NCI-H2227 treated with DMSO at 0.1 percent for 48 hours (cell line): ENCODE measurements around the gene GATAD2B.
"Not testable (repeated sequence)": the region's sequence is repeated elsewhere in the genome, so short reads cannot be mapped to it uniquely, and the experiment has no call there.

Source experiments
- DNase-seq: peaks from one replicate; lab custom pipeline; 2025; lab: John Stamatoyannopoulos, UW

The GATAD2B gene

GRCh38 chr1:153776845-153777370, 145.9 kb downstream of the GATAD2B start:
- no peak for DNase-seq

DNA sequence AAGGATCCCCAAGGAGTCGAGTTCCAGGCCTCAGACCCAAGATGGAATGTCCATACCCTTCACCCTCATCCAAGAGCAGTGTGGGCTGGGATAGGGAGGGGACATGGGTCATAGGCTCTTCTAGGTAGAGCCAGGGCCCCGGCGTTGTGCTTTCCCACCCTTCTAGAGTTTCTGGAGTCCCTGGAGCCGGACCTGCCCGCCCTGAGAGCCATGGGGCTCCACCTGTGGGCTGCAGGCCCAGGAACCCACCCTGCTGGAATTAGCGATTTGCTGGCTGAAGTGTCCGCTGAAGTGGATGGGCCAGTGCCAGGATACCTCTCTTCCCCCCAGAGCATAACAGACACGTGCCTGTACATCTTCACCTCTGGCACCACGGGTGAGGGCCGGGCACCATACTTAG, 146.4 kb downstream of the GATAD2B start:
- no peak for DNase-seq

- DNase-seq: peak; percentile 69
These were observed 147.1 kb downstream of the GATAD2B start for GRCh38 chr1:153775458-153776327.

GRCh38 chr1:153774780-153775457, 147.9 kb downstream of the GATAD2B start, which contains the start of gene SLC27A3:
Gene SLC27A3, plus strand, starts transcription at chr1:153775407. Its CDS starts 91 bp downstream, at chr1:153775498.
- DNase-seq: peak; percentile 69

DNA sequence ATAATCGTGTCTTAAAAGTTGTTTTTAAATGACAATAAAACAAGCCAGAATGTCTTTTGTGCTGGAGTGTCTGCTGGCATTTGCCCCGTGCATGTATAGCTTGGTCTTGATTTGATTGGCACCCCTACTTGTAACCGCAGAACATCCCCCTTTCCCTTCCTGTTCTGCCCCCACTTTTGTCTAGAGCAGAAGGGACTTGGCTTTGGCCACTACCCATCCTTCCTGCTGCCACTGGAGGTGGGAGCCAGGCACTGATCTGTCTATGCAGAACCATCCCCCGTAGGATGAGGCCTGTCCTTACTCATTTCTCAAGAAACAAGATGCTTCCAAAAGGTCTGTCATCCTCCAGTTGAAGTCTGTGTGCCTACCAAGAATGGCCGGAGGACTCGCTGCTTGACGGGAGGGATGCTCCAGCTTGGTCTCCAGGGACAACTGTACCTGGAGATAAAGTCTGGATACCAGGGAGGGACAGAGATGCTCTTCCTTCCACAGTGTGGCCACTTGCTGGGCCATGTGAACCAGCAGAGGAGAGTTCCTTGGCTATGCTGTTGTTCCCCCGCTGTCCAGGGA, 148.7 kb downstream of the GATAD2B start:
- DNase-seq: no peak

DNA sequence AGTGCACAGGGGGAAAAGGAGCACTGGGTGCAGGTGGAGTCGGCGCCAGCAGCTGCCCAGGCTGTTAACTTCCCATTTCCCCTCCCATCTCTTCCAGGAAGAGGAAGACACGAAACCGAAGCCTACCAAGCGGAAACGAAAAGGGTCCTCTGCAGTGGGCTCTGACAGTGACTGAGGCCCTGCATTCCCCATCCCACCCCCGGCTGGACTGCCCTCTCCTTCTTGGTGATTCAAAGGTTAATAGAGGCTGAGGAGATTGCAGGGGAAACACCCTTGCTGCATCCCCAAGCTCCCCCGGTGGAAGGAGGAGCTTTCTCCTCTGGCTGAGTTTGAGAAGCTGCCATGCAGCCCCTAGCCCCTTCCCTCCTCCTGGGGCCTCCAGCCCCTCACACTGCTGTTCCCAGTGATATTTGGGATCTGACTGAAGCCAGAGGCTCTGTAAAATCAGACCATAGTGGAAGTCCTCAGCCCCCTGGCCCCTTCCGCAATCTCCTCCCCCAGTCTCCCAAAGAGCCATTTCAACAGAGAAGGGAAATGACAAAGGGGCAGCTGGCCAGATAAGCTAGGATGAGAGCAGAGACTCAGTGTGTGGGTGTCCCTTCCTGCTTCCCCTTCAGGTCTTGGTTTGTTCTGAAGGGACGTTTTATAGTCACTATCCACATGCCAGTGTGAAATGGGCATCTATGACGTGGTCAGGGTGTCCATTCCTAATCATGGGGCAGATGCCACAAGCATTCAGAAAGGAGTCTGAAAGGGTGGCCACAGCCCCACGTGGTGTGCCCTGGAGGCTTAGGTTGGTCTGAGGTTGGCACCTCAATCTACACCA, 149.5 kb downstream of the GATAD2B start:
- no peak for DNase-seq

DNA sequence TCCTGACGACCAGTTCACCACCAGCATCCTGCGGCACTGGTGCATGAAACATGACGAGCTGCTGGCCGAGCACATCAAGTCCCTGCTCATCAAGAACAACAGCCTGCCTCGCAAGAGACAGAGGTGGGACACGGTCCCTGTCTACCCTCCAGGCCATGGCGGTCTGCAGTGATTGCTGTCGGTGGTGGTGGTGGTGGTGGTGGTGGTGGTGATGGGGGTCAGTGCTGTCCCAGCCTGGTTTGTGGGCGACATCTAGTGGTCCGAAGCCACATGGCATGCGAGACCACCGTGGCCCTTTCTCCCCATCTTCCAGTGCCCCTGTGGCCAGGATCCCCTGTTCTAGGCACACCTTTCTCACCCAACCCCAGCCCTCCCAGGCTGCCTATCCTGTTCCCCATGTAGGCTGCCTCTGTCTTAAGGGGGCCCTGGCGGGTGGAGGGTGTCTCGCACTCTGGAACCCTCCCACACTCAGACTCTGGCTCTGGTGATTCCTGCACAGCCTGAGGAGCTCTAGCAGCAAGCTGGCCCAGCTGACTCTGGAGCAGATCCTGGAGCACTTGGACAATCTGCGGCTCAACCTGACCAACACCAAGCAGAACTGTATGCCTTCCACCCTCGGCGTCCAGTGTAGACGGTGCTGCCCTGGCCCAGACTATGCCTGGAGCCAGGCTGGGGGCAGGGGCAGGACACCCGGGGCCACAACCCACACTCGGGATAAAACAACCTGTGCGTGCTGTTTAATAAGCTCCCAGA, 150.8 kb downstream of the GATAD2B start:
- no peak for DNase-seq

- no peak for DNase-seq
These were observed 151.5 kb downstream of the GATAD2B start for GRCh38 chr1:153771261-153771660.

DNA sequence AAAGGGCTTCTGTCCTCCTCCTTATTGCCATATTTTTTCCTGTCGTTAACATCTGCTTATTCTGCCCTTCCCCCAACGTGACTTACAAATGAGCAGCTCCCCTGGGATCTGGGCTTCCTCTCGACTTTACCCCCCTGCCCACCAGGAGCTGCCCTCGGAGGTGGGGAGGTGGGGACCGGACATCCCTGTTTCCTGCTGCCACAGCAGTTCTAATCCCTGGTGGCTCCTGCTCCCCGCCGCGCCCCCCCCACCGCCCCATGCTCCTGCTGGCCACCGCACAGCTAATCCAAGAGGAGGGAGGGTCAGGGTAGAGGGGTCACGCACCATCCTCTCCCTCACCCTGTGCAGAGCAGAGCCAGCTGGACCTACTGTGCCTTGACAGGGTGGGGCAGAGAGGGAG, 152.0 kb downstream of the GATAD2B start:
- DNase-seq: no peak

GRCh38 chr1:153769221-153769620, 153.6 kb downstream of the GATAD2B start:
- DNase-seq: no peak

DNA sequence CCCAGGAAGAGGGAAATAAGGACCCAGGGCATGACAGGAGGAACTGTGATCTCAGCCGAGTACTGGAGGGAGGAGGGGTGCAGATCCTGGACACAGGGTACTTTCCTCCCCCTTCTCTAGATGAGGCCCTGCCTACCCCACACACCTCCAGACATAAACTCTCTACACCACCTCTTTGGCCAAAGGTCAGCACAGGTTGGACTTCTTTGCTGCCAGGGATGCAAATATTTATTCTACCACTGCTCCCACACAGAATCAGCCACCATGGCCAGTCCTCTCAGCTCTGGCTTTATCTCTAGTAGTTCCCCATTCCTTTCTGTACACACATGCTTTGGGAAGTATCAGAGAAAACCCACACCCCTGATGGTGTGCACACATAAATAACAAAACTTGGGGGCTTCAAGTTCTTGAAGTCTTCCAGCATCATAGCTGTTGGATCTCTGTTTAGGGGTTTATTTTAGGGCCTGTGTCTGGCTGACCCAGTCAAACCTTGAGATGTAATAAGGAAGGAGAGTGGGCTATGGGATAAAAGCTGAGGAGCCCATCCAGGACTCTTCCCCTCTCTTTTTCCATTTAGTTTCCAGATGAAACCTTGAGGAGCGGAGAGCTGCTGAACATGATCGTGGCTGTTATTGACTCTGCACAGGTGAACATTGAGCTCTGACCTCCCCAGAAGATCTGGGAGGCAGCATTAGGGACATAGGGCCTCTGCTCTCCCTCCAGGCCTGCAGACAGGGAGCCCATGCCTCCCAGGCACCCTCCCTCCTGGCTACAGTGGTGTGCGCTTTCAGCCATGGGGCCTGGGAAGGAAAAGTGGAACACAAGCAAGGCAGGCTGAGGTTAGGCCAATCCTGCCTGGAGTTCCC, 154.2 kb downstream of the GATAD2B start:
- no peak for DNase-seq

GRCh38 chr1:153767519-153767918, 155.3 kb downstream of the GATAD2B start:
- no peak for DNase-seq

GRCh38 chr1:153766663-153767062, 156.1 kb downstream of the GATAD2B start:
- DNase-seq: not testable (repeated sequence)

DNA sequence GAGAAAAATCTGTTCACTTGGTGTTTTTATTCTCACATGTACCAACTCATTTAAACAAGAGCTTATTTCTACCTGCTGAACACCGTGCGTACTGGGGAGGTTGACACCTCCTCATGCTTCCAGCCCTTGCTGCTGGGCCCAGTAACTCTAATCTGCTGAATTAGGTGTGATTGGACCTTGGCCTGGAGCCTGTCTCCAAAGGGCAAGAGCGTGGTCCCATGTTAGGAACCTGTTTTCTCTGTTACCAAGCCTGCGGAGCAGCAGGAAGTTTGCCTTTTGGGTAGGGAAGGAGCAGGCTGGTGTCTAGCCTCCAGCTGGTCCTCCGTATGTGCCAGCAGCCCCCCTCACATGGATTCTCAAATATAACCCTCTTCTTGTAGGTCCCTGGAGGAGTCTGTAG, 158.5 kb downstream of the GATAD2B start:
- no peak for DNase-seq

DNA sequence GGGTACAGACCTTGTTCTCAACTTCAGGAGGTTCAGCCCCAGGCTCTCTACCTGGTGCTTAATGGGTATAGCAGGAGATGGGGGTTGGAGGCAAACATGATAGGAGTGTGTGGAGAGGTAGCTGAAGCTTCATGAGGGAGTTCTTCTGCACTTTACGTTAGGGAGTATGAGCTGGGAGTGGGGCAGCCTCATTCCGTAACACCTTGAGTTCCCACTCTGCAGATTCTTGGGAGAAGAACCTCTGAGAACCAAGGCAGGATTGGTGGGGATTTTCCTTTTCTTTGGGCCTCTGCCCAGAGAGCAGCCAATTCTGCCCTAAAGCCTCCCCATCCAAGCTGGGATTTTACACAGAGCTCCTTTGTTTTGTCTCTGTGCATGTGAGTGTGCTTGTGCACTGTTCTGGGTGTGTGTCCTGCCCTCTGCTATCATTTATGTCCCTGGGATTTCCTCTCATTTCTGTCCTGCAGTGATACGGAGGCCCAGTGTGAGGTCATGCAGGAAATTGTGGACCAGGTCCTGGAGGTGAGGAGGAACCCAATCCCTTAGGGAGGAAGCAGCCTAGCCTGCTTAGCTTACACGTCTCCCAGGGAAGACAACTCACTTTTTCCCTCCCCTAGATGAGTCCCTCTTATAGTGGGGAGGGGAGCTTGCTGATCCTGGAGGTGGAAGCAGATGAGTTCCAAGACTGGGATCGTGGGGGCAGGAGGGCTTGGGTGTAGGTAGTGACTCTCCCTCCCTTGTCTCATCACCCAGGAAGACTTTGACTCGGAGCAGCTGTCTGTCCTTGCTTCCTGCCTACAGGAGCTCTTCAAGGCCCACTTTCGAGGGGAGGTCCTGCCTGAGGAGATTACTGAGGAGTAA, 159.2 kb downstream of the GATAD2B start:
- no peak for DNase-seq

DNA sequence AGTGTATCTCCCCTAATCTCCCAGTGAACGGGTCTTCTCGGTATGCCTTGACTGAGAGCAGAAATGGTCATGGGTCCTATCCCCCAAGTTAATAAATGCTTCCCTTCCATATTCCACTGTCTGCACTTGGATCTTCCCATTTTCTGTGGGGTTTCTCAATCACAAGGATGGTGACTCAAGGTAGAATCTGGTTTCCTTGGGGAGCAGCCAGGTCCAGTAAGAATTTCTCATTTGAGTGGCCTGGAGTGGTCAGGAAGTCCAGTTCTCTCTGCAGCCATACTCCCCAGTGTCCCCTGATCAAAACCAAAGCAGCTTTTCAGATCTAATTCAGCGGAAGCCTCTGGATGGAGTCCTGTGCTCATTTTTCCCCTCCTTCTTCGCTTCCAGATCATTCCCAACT, 162.3 kb downstream of the GATAD2B start:
- DNase-seq: no peak
